ENCODE results near the gene IWS1. TPM values are rescaled to one million over a fixed set of nuclear protein-coding genes. Genes with fewer than 3 reads are reported as not detected.

The IWS1 gene
- total RNA-seq, 3 donors from 2014 or later = 24.0 to 51.8 (median 43.2) TPM

- Histone ChIP-seq H3K36me3 (no peaks in the 10 kb centered on the region), H3K27me3 (no peaks in the 10 kb centered on the region), H3K27ac (no peak overlapping the region), H3K4me1 (no peaks in the 10 kb centered on the region), H3K4me3 (no peak overlapping the region), H3K9me3 (no peaks in the 10 kb centered on the region)
- intact Hi-C loops (cut with DNase I; ENCODE audit: low total_unique reads) = no loop called here
- TF ChIP-seq CTCF (IDR thresholded peaks at IDR 0.05) (no peak), POLR2A (IDR thresholded peaks at IDR 0.05) (no peak), POLR2AphosphoS5 (IDR thresholded peaks at IDR 0.05) (no peak)
- no peak for DNase-seq (ENCODE audit: low spot score in 2 of 2)
Measured at GRCh38 chr2:127552846-127553245, 26.6 kb upstream of the IWS1 start.

- intact Hi-C loops (cut with DNase I; ENCODE audit: low total_unique reads) = no loop called here
- no peaks in the 10 kb centered on the region for H3K36me3 ChIP-seq
- no peak for TF ChIP-seq CTCF (IDR thresholded peaks at IDR 0.05)
- no peak for TF ChIP-seq POLR2AphosphoS5 (IDR thresholded peaks at IDR 0.05)
- no peak for TF ChIP-seq POLR2A (IDR thresholded peaks at IDR 0.05)
- no peaks in the 10 kb centered on the region for H3K9me3 ChIP-seq
- no peak overlapping the region for H3K27ac ChIP-seq
- H3K4me3 ChIP-seq = no peak overlapping the region
- H3K4me1 ChIP-seq = no peaks in the 10 kb centered on the region
- H3K27me3 ChIP-seq = no peaks in the 10 kb centered on the region
- no peak for DNase-seq (ENCODE audit: low spot score in 2 of 2)
Measured at GRCh38 chr2:127552336-127552735, 26.0 kb upstream of the IWS1 start.

- Histone ChIP-seq H3K27me3 (no peaks in the 10 kb centered on the region), H3K36me3 (no peaks in the 10 kb centered on the region), H3K9me3 (no peaks in the 10 kb centered on the region), H3K4me3 (no peak overlapping the region), H3K27ac (no peak overlapping the region), H3K4me1 (no peaks in the 10 kb centered on the region)
- no peak for TF ChIP-seq POLR2AphosphoS5 (IDR thresholded peaks at IDR 0.05)
- no peak for TF ChIP-seq POLR2A (IDR thresholded peaks at IDR 0.05)
- no peak for TF ChIP-seq CTCF (IDR thresholded peaks at IDR 0.05)
- no peak for DNase-seq (ENCODE audit: low spot score in 2 of 2)
- intact Hi-C loops (cut with DNase I; ENCODE audit: low total_unique reads) = no loop called here
Measured at GRCh38 chr2:127551221-127551930, 25.1 kb upstream of the IWS1 start.

- intact Hi-C loops (cut with DNase I; ENCODE audit: low total_unique reads) = loop anchor here (10.0 kb wide), 1 partner anchor 1252 kb away; no protein-coding TSS in a partner anchor
Measured at GRCh38 chr2:127546797-127547196, 20.5 kb upstream of the IWS1 start.

GRCh38 chr2:127545796-127546195 is 19.5 kb upstream of the IWS1 start:
- H3K27me3 ChIP-seq = no peaks in the 10 kb centered on the region
- H3K36me3 ChIP-seq = no peaks in the 10 kb centered on the region
- TF ChIP-seq CTCF (IDR thresholded peaks at IDR 0.05) (no peak), POLR2AphosphoS5 (IDR thresholded peaks at IDR 0.05) (no peak), POLR2A (IDR thresholded peaks at IDR 0.05) (no peak)
- no peak overlapping the region for H3K27ac ChIP-seq
- DNase-seq (ENCODE audit: low spot score in 2 of 2) = no peak
- no peaks in the 10 kb centered on the region for H3K9me3 ChIP-seq
- H3K4me1 ChIP-seq = no peaks in the 10 kb centered on the region
- intact Hi-C loops (cut with DNase I; ENCODE audit: low total_unique reads) = loop anchor here (10.0 kb wide), 1 partner anchor 1251 kb away; no protein-coding TSS in a partner anchor
- H3K4me3 ChIP-seq = no peak overlapping the region

More at GRCh38 chr2:127546797-127547196, 20.5 kb upstream of the IWS1 start:
- H3K4me1 ChIP-seq = no peaks in the 10 kb centered on the region
- DNase-seq (ENCODE audit: low spot score in 2 of 2) = no peak
- no peak for TF ChIP-seq POLR2A (IDR thresholded peaks at IDR 0.05)
- no peaks in the 10 kb centered on the region for H3K27me3 ChIP-seq
- H3K36me3 ChIP-seq = no peaks in the 10 kb centered on the region
- no peak overlapping the region for H3K4me3 ChIP-seq
- H3K9me3 ChIP-seq = no peaks in the 10 kb centered on the region
- no peak overlapping the region for H3K27ac ChIP-seq

Measured in breast epithelium (tissue), 4 donors.